Measurements from ENCODE around the gene TMEM38A. TPM values are rescaled to one million over a fixed set of nuclear protein-coding genes. Genes with fewer than 3 reads are reported as not detected.

TMEM38A gene
- total RNA-seq, 2 experiments from 2014 or later = 1.2 to 1.8 TPM

GRCh38 chr19:16736709-16737108, 75.8 kb downstream of the TMEM38A start:
- ATAC-seq = no peak
- Mint-ChIP-seq H3K4me3 (no peak overlapping the region), H3K36me3 (ENCODE audit: low read depth) (no peaks in the 10 kb centered on the region), H3K27ac (no peak overlapping the region), H3K27me3 (peaks cover 8% of the 10 kb centered on the region), H3K4me1 (ENCODE audit: low read depth) (no peaks in the 10 kb centered on the region), H3K9me3 (no peaks in the 10 kb centered on the region)
- no peak for DNase-seq
- ChIA-PET POLR2A (no interaction called here), CTCF (interaction anchor here (1.0 kb wide), 1 partner anchor 22 kb away, joined by 4 read pairs; no protein-coding TSS in a partner anchor)
- no peak for TF ChIP-seq CTCF (IDR thresholded peaks at IDR 0.05)
- intact Hi-C loops (cut with micrococcal nuclease) = no loop called here

DNA sequence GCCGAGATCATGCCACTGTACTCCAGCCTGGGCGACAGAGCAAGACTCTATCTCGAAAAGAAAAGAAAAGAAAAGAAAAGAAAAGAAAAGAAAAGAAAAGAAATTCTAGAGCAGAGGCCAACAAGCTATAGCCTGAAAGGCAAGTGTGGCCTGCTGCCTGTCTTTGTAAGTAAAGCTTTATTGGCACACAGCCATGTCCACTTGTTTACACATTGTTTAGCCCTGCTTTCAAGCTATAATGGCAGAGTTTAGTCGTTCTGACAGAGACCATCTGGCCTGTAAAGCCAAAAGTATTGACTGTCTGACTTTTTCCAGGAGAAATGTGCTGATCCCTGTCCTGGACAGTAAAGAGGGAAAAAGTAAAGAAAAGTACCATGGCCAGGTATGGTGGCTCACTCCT, 77.0 kb downstream of the TMEM38A start:
- no peaks in the 10 kb centered on the region for H3K36me3 Mint-ChIP-seq (ENCODE audit: low read depth)

DNA sequence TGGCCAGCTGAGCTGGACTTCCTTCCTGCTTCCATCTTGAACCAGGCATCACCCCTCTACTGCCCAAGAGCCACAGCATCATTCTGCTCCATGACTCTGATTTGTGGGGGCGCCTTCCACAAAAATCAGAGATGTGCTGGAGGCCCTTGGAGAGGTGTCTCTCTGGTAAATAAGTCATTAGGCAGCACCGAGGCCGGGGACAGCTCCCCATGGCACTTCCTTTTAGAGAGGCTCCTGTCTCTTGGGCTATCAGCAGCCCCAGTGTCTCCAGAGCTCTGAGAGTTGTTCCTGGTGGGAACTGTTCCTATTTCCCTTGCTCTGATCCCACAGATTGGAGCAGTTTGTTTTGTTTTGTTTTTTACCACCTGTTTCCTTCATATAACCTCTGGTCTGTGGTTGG, 78.6 kb downstream of the TMEM38A start:
- no peaks in the 10 kb centered on the region for H3K9me3 Mint-ChIP-seq
- ATAC-seq (no peak), DNase-seq (peak; percentile 7)
- H3K4me3 Mint-ChIP-seq = no peak overlapping the region
- H3K36me3 Mint-ChIP-seq (ENCODE audit: low read depth) = no peaks in the 10 kb centered on the region
- TF ChIP-seq CTCF (IDR thresholded peaks at IDR 0.05) = no peak
- CTCF ChIA-PET = interaction anchor here (1.8 kb wide), 1 partner anchor 32 kb away, joined by 5 read pairs; no protein-coding TSS in a partner anchor
- POLR2A ChIA-PET = interaction anchor here (1.1 kb wide), 1 partner anchor 90 kb away, joined by 3 read pairs; the partner anchor contains the start of gene SIN3B
- intact Hi-C loops (cut with micrococcal nuclease) = no loop called here
- peaks cover 1% of the 10 kb centered on the region for H3K27me3 Mint-ChIP-seq
- H3K4me1 Mint-ChIP-seq (ENCODE audit: low read depth) = no peaks in the 10 kb centered on the region
- H3K27ac Mint-ChIP-seq = no peak overlapping the region

More for the DNA sequence above, 77.0 kb downstream of the TMEM38A start:
- Mint-ChIP-seq H3K9me3 (no peaks in the 10 kb centered on the region), H3K4me1 (ENCODE audit: low read depth) (no peaks in the 10 kb centered on the region), H3K4me3 (no peak overlapping the region), H3K27me3 (peaks cover 5% of the 10 kb centered on the region), H3K27ac (no peak overlapping the region)
- DNase-seq (no peak), ATAC-seq (no peak)
- POLR2A ChIA-PET = no interaction called here
- TF ChIP-seq CTCF (IDR thresholded peaks at IDR 0.05) = no peak
- intact Hi-C loops (cut with micrococcal nuclease) = no loop called here
- CTCF ChIA-PET = interaction anchor here (0.6 kb wide), 1 partner anchor 281 kb away, joined by 3 read pairs; no protein-coding TSS in a partner anchor

Other genes with a start within 250 kb of the TMEM38A start
- gene EPS15L1, start 189.2 kb upstream of the TMEM38A start, total RNA-seq = 10 to 100 TPM; 27.4 to 28.3 TPM
- not detected for gene CALR3, start 165.0 kb upstream of the TMEM38A start, total RNA-seq
- gene C19orf44, start 164.7 kb upstream of the TMEM38A start, total RNA-seq = 1 to 10 TPM; 1.9 to 2.3 TPM
- 10 to 100 TPM; 57.5 to 59.6 TPM for gene CHERP, start 118.7 kb upstream of the TMEM38A start, total RNA-seq
- 10 to 100 TPM; 60.1 to 62.4 TPM for gene SLC35E1, start 88.7 kb upstream of the TMEM38A start, total RNA-seq
- gene MED26, start 32.9 kb upstream of the TMEM38A start, total RNA-seq = 10 to 100 TPM; 14.2 to 19.3 TPM
- 10 to 100 TPM; 48.0 to 55.0 TPM for gene SMIM7, start 995 bp upstream of the TMEM38A start, total RNA-seq
- not detected for gene NWD1, start 58.7 kb downstream of the TMEM38A start, total RNA-seq
- 10 to 100 TPM; 27.6 to 31.6 TPM for gene SIN3B, start 168.3 kb downstream of the TMEM38A start, total RNA-seq
- not detected for gene F2RL3, start 227.9 kb downstream of the TMEM38A start, total RNA-seq